Right lobe of liver (tissue), 4 donors: ENCODE measurements around the gene UNC93B1.
"Not testable (repeated sequence)": the region's sequence is repeated elsewhere in the genome, so short reads cannot be mapped to it uniquely, and the experiment has no call there.

Source experiments
- POLR2A ChIP-seq: fragments of 450-650 bp; IDR thresholded peaks from one replicate; pipeline ENCODE4 v1.6.1; 2017; ENCODE audit warnings: antibody characterized with exemption, mild to moderate bottlenecking
- TF ChIP-seq, protein P1 (sequence below), 4 donors: fragments of 200-600 bp in 3 of 4; fragments of 450-650 bp in 1 of 4; IDR thresholded peaks; one replicate each; pipeline versions ENCODE4 v1.5.1 to v1.8.0; 2016 to 2022; ENCODE audit warnings: antibody characterized with exemption in 4 of 4, mild to moderate bottlenecking in 2 of 4
- donor health status: DM: no; HTN: no; CAD: no.
- donor health status: DM: no; HTN: no; CAD: no.
- donor health status: DM: no; HTN: yes; CAD: no.

GRCh38 chr11:67955461-67956007 lies 48.4 kb downstream of the UNC93B1 start:
- TF ChIP-seq, protein P1, sequence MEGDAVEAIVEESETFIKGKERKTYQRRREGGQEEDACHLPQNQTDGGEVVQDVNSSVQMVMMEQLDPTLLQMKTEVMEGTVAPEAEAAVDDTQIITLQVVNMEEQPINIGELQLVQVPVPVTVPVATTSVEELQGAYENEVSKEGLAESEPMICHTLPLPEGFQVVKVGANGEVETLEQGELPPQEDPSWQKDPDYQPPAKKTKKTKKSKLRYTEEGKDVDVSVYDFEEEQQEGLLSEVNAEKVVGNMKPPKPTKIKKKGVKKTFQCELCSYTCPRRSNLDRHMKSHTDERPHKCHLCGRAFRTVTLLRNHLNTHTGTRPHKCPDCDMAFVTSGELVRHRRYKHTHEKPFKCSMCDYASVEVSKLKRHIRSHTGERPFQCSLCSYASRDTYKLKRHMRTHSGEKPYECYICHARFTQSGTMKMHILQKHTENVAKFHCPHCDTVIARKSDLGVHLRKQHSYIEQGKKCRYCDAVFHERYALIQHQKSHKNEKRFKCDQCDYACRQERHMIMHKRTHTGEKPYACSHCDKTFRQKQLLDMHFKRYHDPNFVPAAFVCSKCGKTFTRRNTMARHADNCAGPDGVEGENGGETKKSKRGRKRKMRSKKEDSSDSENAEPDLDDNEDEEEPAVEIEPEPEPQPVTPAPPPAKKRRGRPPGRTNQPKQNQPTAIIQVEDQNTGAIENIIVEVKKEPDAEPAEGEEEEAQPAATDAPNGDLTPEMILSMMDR (IDR thresholded peaks at IDR 0.05): peak; percentile 52 to 78 (median 66)
- not testable (repeated sequence) for TF ChIP-seq POLR2A
